ENCODE data around the gene STXBP3. TPM values are rescaled to one million over a fixed set of nuclear protein-coding genes. Genes with fewer than 3 reads are reported as not detected.
"Not testable (repeated sequence)": the region's sequence is repeated elsewhere in the genome, so short reads cannot be mapped to it uniquely, and the experiment has no call there.

STXBP3 gene
- 78.0 TPM for total RNA-seq

DNA sequence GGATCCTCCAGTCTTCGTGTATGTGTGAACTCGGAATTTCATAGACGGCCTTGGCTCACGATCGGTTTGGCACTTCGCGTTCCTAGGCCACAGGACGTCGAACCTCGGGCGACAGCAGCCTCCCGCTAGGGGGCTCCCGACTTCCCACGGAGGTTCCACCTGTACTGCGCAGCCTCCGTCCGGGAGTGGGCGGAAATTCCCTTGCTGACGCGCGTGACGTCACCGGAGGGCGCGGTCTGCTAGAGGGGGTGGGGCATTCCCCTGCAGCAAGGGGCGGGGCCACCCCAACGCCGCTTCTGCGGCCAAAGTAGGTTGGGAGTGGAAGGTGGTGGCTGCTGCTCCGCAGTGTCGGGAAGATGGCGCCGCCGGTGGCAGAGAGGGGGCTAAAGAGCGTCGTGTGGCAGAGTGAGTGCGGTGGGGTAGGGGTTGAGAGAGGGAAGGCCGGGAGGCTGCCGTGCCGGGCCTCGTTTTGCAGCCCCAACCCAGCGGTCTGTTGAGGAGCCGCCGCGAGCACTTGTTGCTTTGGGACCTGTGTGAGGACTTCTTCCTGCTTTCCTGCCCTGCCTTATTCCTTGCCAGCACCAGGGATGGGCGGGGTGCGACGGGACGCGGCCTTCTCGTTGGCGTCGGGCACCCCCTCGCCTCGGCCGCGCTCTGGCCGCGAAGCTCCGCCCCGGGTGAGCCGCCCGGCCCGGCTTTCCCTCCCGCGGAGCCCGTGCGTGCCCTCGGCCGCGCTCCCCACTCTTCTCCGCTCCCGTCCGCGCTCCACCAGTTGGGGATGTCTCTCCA lies at the start of gene STXBP3:
Gene STXBP3 (plus strand): TSS at position 293 of the 789 bp plus-strand sequence. CDS start 64 bp downstream, at position 357.
- DNase-seq (ENCODE audit: low spot score) (peak; percentile 100), ATAC-seq (peak; percentile 98)
- intact Hi-C loops (cut with DNase I): no loop called here

DNA sequence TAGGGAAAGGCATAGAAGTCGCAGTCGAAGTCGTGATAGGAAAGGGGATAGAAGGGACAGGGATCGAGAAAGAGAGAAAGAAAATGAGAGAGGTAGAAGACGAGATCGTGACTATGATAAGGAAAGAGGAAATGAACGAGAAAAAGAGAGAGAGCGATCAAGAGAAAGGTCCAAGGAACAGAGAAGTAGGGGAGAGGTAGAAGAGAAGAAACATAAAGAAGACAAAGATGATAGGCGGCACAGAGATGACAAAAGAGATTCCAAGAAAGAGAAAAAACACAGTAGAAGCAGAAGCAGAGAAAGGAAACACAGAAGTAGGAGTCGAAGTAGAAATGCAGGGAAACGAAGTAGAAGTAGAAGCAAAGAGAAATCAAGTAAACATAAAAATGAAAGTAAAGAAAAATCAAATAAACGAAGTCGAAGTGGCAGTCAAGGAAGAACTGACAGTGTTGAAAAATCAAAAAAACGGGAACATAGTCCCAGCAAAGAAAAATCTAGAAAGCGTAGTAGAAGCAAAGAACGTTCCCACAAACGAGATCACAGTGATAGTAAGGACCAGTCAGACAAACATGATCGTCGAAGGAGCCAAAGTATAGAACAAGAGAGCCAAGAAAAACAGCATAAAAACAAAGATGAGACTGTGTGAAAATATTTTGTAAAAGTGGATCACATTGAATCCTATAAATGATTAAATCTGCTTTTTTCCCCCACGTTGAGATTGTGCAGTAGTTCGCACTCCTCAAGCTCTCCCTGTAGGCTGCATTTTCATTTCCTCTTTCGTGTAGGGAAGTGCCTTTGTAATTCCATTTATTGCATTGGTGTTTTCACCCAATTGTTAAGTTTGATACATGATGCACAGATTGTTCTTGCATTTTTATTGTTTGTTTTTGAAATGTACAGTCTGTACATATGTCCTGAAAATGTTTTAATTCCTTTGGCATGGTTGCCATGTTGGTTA lies 46.8 kb upstream of the STXBP3 start:
- no peak for DNase-seq (ENCODE audit: low spot score)
- intact Hi-C loops (cut with DNase I): no loop called here
- ATAC-seq: peak; percentile 51

DNA sequence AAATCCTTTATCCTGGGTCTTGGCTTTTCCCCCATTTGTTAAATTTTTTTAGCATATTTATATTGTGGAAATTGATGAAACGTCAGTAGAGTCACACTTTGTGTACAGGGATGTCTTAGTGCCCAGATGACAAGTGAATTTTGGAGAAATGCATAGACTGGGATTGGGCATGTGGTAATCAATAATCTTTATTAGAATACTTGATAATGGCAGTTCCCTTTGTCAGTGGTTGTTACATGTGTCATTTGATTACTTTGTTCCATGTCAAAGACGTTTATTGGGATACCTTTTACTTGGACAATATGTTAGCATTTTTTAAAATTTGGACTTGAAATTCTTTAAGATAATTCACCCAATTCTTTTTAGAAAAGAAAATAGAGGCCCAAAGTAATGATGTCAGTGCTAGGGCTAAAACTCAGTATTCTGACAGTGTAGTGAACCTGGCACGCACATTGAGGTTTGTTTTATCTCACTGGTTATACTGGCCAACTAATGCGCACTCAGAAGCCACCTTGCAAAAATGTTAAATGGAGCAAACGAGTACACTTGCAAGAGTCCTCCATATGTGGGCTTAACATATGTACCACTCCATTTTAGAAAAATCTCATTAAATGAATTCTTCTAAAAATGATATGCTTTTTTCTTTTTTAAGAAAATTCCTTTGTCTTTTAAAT lies 45.2 kb upstream of the STXBP3 start:
- intact Hi-C loops (cut with DNase I): no loop called here
- no peak for ATAC-seq

GRCh38 chr1:108702109-108702508 lies 44.4 kb upstream of the STXBP3 start:
- DNase-seq (ENCODE audit: low spot score); ATAC-seq; intact Hi-C loops (cut with DNase I): not testable (repeated sequence)

More for the DNA sequence above, 45.2 kb upstream of the STXBP3 start:
- DNase-seq (ENCODE audit: low spot score): no peak

- intact Hi-C loops (cut with DNase I): no loop called here
- no peak for ATAC-seq
Measured at GRCh38 chr1:108703939-108704338, 42.5 kb upstream of the STXBP3 start.

DNA sequence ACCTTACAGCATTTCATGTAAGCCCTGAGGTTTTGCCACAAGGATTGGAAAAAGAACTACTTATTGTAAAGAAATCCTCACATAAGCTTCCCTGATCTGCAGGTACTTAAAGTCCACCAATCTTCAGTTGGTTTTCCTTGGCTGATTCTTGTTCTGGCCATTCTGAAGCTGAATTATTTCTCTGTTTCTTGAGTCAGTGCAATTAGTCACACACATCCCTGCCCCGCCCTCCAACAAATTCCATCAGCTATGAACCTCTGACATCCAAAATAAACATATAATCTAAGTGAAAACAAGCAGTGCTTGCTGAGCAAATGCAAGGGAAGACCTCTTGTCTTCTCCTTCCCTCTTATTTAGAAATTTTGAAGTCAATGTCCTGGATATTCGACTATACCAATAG lies 42.0 kb upstream of the STXBP3 start:
- ATAC-seq (no peak), DNase-seq (ENCODE audit: low spot score) (no peak)

More at GRCh38 chr1:108703939-108704338, 42.5 kb upstream of the STXBP3 start:
- no peak for DNase-seq (ENCODE audit: low spot score)

DNA sequence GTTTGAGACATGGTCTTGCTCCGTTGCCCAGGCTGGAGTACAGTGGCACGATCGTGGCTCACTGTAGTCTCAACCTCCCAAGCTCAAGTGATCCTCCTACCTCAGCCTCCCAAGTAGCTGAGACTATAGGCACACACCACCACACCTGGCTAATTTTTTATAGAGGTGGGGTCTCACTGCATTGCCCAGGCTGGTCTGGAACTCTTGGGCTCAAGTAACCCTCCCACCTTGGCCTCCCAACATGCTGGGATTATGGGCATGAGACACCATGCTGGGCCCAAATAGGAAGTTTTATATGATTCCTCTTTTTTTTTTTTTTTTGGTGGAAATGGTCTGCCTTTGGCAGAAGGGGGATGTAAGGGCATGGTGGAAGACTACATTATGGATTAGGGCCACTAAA lies 39.8 kb upstream of the STXBP3 start:
- intact Hi-C loops (cut with DNase I): no loop called here
- no peak for ATAC-seq

More for the DNA sequence above, 42.0 kb upstream of the STXBP3 start:
- intact Hi-C loops (cut with DNase I): no loop called here

DNA sequence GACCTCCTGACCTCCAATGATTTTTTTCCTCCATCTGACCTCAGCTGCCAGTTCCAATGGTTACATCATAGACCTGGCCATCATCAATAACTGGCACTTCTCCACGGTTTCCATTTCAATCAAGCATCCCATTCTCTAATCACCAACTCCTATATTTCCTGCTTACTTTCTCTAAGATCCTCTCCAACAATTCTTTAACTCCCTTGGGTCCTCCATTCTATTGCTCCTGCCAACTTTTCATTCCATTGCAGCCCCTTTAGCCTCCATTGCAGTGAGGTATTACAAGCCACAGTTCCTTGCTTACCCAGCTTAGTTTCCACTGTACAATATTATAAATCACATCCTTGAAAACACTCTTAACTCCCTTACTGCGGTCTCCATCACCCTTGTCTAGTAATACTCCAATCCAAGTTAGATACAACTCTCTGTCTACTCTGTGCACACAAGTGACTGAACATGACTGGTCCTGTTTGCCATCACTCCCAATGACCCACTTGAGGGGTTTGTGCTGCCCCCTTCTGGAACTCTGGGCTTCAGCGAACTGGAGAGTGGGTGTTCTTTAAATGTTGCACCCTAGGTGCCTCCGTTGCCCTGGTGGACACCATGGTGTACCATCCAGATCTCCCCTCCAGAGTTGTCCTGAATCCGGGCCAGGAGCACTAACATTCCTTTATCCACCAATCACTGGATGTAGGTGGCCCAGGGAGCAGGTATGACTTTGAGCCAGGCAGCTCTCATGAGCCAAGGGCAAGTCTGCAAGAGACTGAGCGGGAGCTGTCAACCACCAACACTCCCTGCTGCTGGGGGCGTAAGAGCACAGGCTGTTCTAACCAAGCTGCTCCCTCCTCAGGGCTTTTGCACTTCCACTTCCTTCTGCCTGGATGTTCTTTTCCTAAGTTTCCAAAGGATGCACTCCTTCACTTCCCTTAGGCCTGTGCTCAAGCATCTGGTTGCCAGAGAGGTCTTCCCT lies 37.5 kb upstream of the STXBP3 start:
- DNase-seq (ENCODE audit: low spot score) (no peak), ATAC-seq (no peak)
- intact Hi-C loops (cut with DNase I): no loop called here

More for the DNA sequence above, 39.8 kb upstream of the STXBP3 start:
- DNase-seq (ENCODE audit: low spot score): no peak

GRCh38 chr1:108712606-108713150 lies 33.8 kb upstream of the STXBP3 start, which contains the start of gene FNDC7:
Gene FNDC7, plus strand, starts transcription at chr1:108712908. Its CDS starts 26 bp downstream, at chr1:108712934.
- intact Hi-C loops (cut with DNase I): no loop called here
- ATAC-seq (no peak), DNase-seq (ENCODE audit: low spot score) (no peak)

DNA sequence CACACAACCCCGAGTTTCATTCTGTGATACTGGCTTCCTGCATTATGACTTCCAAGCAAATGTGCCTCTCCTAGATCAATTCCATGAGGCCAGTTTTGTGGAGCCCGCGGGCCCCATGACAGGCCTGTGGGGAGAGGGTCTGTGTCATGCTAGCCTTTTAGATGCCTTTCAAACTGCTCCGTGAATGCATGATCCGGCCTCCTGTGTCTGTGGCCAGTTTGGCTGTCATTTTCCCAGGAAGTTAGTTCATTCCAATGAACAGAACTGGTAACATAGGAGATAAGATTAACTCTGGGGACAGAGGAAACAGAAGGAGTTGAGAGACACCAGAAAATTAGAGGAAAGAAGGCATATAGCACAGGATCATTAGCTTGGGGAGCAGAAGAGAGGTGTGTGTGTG lies 30.5 kb upstream of the STXBP3 start:
- no peak for DNase-seq (ENCODE audit: low spot score)
- no peak for ATAC-seq
- intact Hi-C loops (cut with DNase I): no loop called here

GRCh38 chr1:108716437-108717230 lies 29.8 kb upstream of the STXBP3 start:
- DNase-seq (ENCODE audit: low spot score) (no peak), ATAC-seq (no peak)
- intact Hi-C loops (cut with DNase I): no loop called here

- ATAC-seq: no peak
- intact Hi-C loops (cut with DNase I): no loop called here
- no peak for DNase-seq (ENCODE audit: low spot score)
Measured at GRCh38 chr1:108717774-108718316, 28.6 kb upstream of the STXBP3 start.

GRCh38 chr1:108718927-108719655 lies 27.4 kb upstream of the STXBP3 start:
- ATAC-seq (no peak), DNase-seq (ENCODE audit: low spot score) (no peak)
- intact Hi-C loops (cut with DNase I): no loop called here

DNA sequence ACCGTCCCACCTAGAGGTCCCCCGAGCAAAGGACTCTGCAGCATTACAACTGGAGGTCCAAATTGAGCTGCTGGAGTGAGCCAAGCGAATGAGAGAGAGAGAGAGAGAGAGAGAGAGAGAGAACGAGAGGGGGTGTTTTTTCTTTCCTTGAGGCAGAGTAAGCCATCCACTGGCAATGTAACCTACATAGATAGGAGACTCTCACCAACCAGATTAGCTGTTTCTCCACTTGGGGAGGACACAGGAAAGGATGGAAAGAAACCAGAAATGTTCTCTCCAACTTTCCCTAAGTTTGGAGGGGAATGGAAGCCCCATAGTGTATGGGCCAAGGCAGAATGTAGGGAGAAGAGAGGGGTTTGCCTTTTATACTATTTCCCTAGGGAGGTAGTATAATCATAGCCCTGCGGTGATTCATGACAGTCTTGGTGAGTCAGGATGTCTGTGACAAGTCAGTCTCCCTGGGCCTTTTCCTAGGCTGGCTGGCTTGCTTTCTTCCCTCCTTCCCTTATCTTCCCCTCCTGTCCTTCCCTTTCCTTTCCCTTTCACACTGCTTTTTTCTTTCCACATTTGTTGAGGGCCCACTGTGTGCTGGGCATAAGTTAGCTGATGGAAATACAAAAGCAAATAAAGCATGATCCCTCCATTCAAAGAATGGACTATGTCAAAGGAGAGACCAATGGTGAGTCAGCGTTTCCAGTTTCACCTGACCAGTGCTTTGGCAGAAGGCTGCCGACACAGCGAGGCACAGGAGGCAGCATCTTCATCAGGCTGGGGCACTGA lies 26.6 kb upstream of the STXBP3 start:
- no peak for ATAC-seq
- intact Hi-C loops (cut with DNase I): no loop called here

GRCh38 chr1:108722292-108722691 lies 24.2 kb upstream of the STXBP3 start:
- DNase-seq (ENCODE audit: low spot score) (no peak), ATAC-seq (no peak)
- intact Hi-C loops (cut with DNase I): no loop called here

More for the DNA sequence above, 26.6 kb upstream of the STXBP3 start:
- DNase-seq (ENCODE audit: low spot score): no peak

Data from sciatic nerve (tissue), 2 donors.